Ascending aorta (tissue), 2 donors: ENCODE data around the gene INPP5D. TPM values are rescaled to one million over a fixed set of nuclear protein-coding genes. Genes with fewer than 3 reads are reported as not detected.
"Not testable (repeated sequence)": the region's sequence is repeated elsewhere in the genome, so short reads cannot be mapped to it uniquely, and the experiment has no call there.

Source experiments
- DNase-seq, 2 donors: peaks; one replicate each; pipeline ENCODE4 v3.0.0-alpha.2; 2019; ENCODE audit warnings: low spot score in 2 of 2
- H3K27ac ChIP-seq, 2 donors: fragments of 200-600 bp; sonication (generic); one replicate each; pipeline ENCODE4 v1.5.1; 2016 to 2017; ENCODE audit warnings: mild to moderate bottlenecking in 1 of 2
- H3K27me3 ChIP-seq: fragments of 200-600 bp; sonication (generic); one replicate; pipeline ENCODE4 v1.5.1; 2017
- H3K36me3 ChIP-seq, 2 donors: fragments of 200-600 bp; sonication (generic); one replicate each; pipeline ENCODE4 v1.5.1; 2016
- H3K4me1 ChIP-seq, 2 donors: fragments of 200-600 bp; sonication (generic); one replicate each; pipeline ENCODE4 v1.5.1; 2016 to 2017; ENCODE audit warnings: mild to moderate bottlenecking in 1 of 2
- H3K4me3 ChIP-seq, 2 donors: fragments of 200-600 bp; sonication (generic); one replicate each; pipeline ENCODE4 v1.5.1; 2016 to 2017; ENCODE audit warnings: mild to moderate bottlenecking in 1 of 2
- H3K9me3 ChIP-seq, 2 donors: fragments of 200-600 bp; sonication (generic); one replicate each; pipeline ENCODE4 v1.5.1; 2016
- CTCF ChIP-seq, 3 experiments: fragments of 200-600 bp in 2 of 3; fragments of 450-650 bp in 1 of 3; sonication (generic) in 2 of 3; IDR thresholded peaks; one replicate each; pipeline ENCODE4 v1.5.1; 2016 to 2019; ENCODE audit warnings: antibody characterized with exemption in 3 of 3, mild to moderate bottlenecking in 1 of 3, moderate library complexity in 1 of 3
- intact Hi-C: fragments of 100-400 bp; cut with DNase I; formaldehyde crosslinking; loops from one replicate; pipeline ENCODE4 v1.15.1; 2023
- total RNA-seq: library from RNA; depleted of rRNA; stranded (reverse); fragments of >200 nt; gene quantifications from one replicate; pipeline ENCODE4 v1.1.0, GENCODE V29; 2016

Gene INPP5D
- total RNA-seq, 1 donor from 2014 or later = 21.7 TPM

GRCh38 chr2:233047206-233047605, 12.9 kb upstream of the INPP5D start:
- Histone ChIP-seq H3K4me3 (no peak overlapping the region), H3K4me1 (peaks cover 0 to 3% of the 10 kb centered on the region in 2 donors), H3K9me3 (no peaks in the 10 kb centered on the region), H3K27me3 (no peaks in the 10 kb centered on the region), H3K36me3 (no peaks in the 10 kb centered on the region), H3K27ac (no peak overlapping the region)
- intact Hi-C loops = no loop called here
- no peak for DNase-seq
- TF ChIP-seq CTCF (IDR thresholded peaks at IDR 0.05) = no peak

GRCh38 chr2:233047667-233048066, 12.5 kb upstream of the INPP5D start:
- H3K4me1 ChIP-seq = peaks cover 0 to 3% of the 10 kb centered on the region in 2 donors
- DNase-seq = no peak
- intact Hi-C loops = no loop called here
- H3K27me3 ChIP-seq = no peaks in the 10 kb centered on the region
- H3K27ac ChIP-seq = no peak overlapping the region
- no peak overlapping the region for H3K4me3 ChIP-seq
- TF ChIP-seq CTCF (IDR thresholded peaks at IDR 0.05) = no peak
- no peaks in the 10 kb centered on the region for H3K9me3 ChIP-seq
- no peaks in the 10 kb centered on the region for H3K36me3 ChIP-seq

GRCh38 chr2:233048569-233049193, 11.5 kb upstream of the INPP5D start:
- no peak for TF ChIP-seq CTCF (IDR thresholded peaks at IDR 0.05)
- H3K27me3 ChIP-seq = no peaks in the 10 kb centered on the region
- no peak overlapping the region for H3K27ac ChIP-seq
- peaks cover 0 to 3% of the 10 kb centered on the region in 2 donors for H3K4me1 ChIP-seq
- no peak for DNase-seq
- no peaks in the 10 kb centered on the region for H3K9me3 ChIP-seq
- H3K4me3 ChIP-seq = no peak overlapping the region
- H3K36me3 ChIP-seq = no peaks in the 10 kb centered on the region
- intact Hi-C loops = no loop called here

GRCh38 chr2:233049194-233049761, 10.9 kb upstream of the INPP5D start:
- no peak for DNase-seq
- Histone ChIP-seq H3K27me3 (no peaks in the 10 kb centered on the region), H3K27ac (no peak overlapping the region), H3K9me3 (no peaks in the 10 kb centered on the region), H3K4me1 (peaks cover 0 to 3% of the 10 kb centered on the region in 2 donors), H3K36me3 (no peaks in the 10 kb centered on the region), H3K4me3 (no peak overlapping the region)
- intact Hi-C loops = no loop called here
- no peak for TF ChIP-seq CTCF (IDR thresholded peaks at IDR 0.05)

- H3K4me3 ChIP-seq = no peak overlapping the region
- H3K9me3 ChIP-seq = no peaks in the 10 kb centered on the region
- peaks cover 0 to 3% of the 10 kb centered on the region in 2 donors for H3K4me1 ChIP-seq
- DNase-seq = peak; percentile 50 to 83
- no peaks in the 10 kb centered on the region for H3K36me3 ChIP-seq
- TF ChIP-seq CTCF (IDR thresholded peaks at IDR 0.05) = no peak
- H3K27ac ChIP-seq = peak overlapping the region in 1 of 2 donors; percentile 32
- H3K27me3 ChIP-seq = no peaks in the 10 kb centered on the region
- intact Hi-C loops = loop anchor here (5.0 kb wide), 2 partner anchors 199 to 201 kb away; partner anchors contain the start of gene ATG16L1
Observed at GRCh38 chr2:233051241-233052149, 8.6 kb upstream of the INPP5D start.

GRCh38 chr2:233052517-233052916, 7.6 kb upstream of the INPP5D start:
- H3K4me1 ChIP-seq, H3K36me3 ChIP-seq, H3K27me3 ChIP-seq, H3K27ac ChIP-seq, DNase-seq, H3K4me3 ChIP-seq, H3K9me3 ChIP-seq: not testable (repeated sequence)
- intact Hi-C loops = loop anchor here (5.0 kb wide), 2 partner anchors 200 kb away; partner anchors contain the start of gene ATG16L1
